Measurements from ENCODE around the gene BBLN. TPM values are rescaled to one million over a fixed set of nuclear protein-coding genes. Genes with fewer than 3 reads are reported as not detected.

The BBLN gene
- total RNA-seq, 1 donor from 2014 or later: 47.3 TPM

GRCh38 chr9:128182893-128183588 lies 23.0 kb downstream of the BBLN start:
- Histone ChIP-seq H3K79me2 (ENCODE audit: insufficient read depth, low read length) (peaks cover under 1% of the 10 kb centered on the region), H3K9me3 (ENCODE audit: insufficient read depth, low read depth, low read length) (peaks cover 7% of the 10 kb centered on the region)
- H3K36me3 Mint-ChIP-seq (ENCODE audit: low read depth, unreplicated experiment): peaks cover 36% of the 10 kb centered on the region

GRCh38 chr9:128185979-128186965 lies 26.2 kb downstream of the BBLN start:
- H3K4me2 ChIP-seq (ENCODE audit: low read length): no peak overlapping the region
- DNase-seq (ENCODE audit: low read depth) (no peak), FAIRE-seq (no peak)
- peaks cover 14% of the 10 kb centered on the region for H3K36me3 ChIP-seq (ENCODE audit: insufficient read depth, low read length)
- H3K4me1 Mint-ChIP-seq (ENCODE audit: low read depth, unreplicated experiment): peaks cover 8% of the 10 kb centered on the region
- H3K27me3 Mint-ChIP-seq (ENCODE audit: low read depth, unreplicated experiment): no peaks in the 10 kb centered on the region
- peaks cover 11% of the 10 kb centered on the region for H3K4me1 ChIP-seq (ENCODE audit: insufficient read depth, low read length)
- no peak overlapping the region for H3K4me3 Mint-ChIP-seq (ENCODE audit: unreplicated experiment)
- no peaks in the 10 kb centered on the region for H3K27me3 ChIP-seq (ENCODE audit: insufficient read depth, low read length)
- peaks cover 26% of the 10 kb centered on the region for H3K79me2 ChIP-seq (ENCODE audit: insufficient read depth, low read length)
- H3K27ac Mint-ChIP-seq (ENCODE audit: unreplicated experiment): no peak overlapping the region
- no peak overlapping the region for H3K27ac ChIP-seq (ENCODE audit: low read depth, low read length)
- no peaks in the 10 kb centered on the region for H3K9me3 Mint-ChIP-seq (ENCODE audit: unreplicated experiment)
- TF ChIP-seq EZH2 (IDR thresholded peaks at IDR 0.05; ENCODE audit: insufficient read depth, low read length) (no peak), CTCF (IDR thresholded peaks at IDR 0.05; ENCODE audit: insufficient read depth, low read depth, low read length) (no peak)
- peaks cover 35% of the 10 kb centered on the region for H4K20me1 ChIP-seq (ENCODE audit: insufficient read depth, low read length)
- peaks cover 23% of the 10 kb centered on the region for H3K36me3 Mint-ChIP-seq (ENCODE audit: low read depth, unreplicated experiment)
- no peak overlapping the region for H3K9ac ChIP-seq (ENCODE audit: low read length)
- H3K4me3 ChIP-seq (ENCODE audit: insufficient read depth, low read depth, low read length): no peak overlapping the region
- no peak overlapping the region for H2AFZ ChIP-seq (ENCODE audit: low read depth, low read length)
- H3K9me3 ChIP-seq (ENCODE audit: insufficient read depth, low read depth, low read length): no peaks in the 10 kb centered on the region

More at GRCh38 chr9:128182893-128183588, 23.0 kb downstream of the BBLN start:
- Histone ChIP-seq H3K27me3 (ENCODE audit: insufficient read depth, low read length) (no peaks in the 10 kb centered on the region), H3K4me1 (ENCODE audit: insufficient read depth, low read length) (no peaks in the 10 kb centered on the region), H4K20me1 (ENCODE audit: insufficient read depth, low read length) (peaks cover 24% of the 10 kb centered on the region), H2AFZ (ENCODE audit: low read depth, low read length) (no peak overlapping the region), H3K36me3 (ENCODE audit: insufficient read depth, low read length) (peaks cover 28% of the 10 kb centered on the region), H3K9ac (ENCODE audit: low read length) (no peak overlapping the region), H3K4me3 (ENCODE audit: insufficient read depth, low read depth, low read length) (no peak overlapping the region), H3K27ac (ENCODE audit: low read depth, low read length) (no peak overlapping the region), H3K4me2 (ENCODE audit: low read length) (no peak overlapping the region)
- Mint-ChIP-seq H3K4me3 (ENCODE audit: unreplicated experiment) (no peak overlapping the region), H3K27me3 (ENCODE audit: low read depth, unreplicated experiment) (no peaks in the 10 kb centered on the region), H3K9me3 (ENCODE audit: unreplicated experiment) (no peaks in the 10 kb centered on the region), H3K27ac (ENCODE audit: unreplicated experiment) (no peak overlapping the region), H3K4me1 (ENCODE audit: low read depth, unreplicated experiment) (peaks cover under 1% of the 10 kb centered on the region)
- FAIRE-seq (no peak), DNase-seq (ENCODE audit: low read depth) (no peak)
- TF ChIP-seq CTCF (IDR thresholded peaks at IDR 0.05; ENCODE audit: insufficient read depth, low read depth, low read length) (no peak), EZH2 (IDR thresholded peaks at IDR 0.05; ENCODE audit: insufficient read depth, low read length) (no peak)

Measured in astrocyte (in vitro differentiated cells and primary cell).